ENCODE data around the gene HYAL2.
A peak's percentile ranks its signal among the peaks of the same experiment; 100 is the strongest.

HYAL2 gene

DNA sequence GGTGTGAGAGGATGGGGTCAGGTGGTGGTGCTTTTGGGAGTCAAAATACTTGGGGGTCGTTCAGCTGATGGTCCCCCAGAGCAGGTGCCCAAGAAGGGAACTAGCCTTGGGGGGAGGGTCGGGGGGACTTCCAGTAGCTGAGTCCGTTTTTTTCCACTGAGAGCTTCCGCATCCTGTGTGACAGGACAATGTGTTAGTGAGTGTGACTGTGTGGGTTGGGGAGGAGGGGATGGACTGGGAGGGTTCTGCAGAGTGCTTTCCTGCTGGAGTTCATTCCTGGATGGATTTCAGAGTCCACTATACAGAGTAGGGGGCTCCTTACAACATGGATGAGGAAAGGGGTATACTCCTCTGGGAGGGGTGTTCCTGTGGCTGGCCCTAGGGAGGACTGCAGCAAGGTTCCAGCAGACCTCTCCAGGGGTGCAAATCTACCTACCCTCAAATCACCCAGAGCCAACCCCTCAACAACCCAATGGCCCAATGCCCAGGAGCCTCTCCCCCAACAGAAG lies 601 bp upstream of the HYAL2 start:
- Histone ChIP-seq H3K9ac (ENCODE audit: low read depth, low read length) (no peak overlapping the region), H3K27ac (ENCODE audit: low read length) (no peak overlapping the region), H3K4me2 (ENCODE audit: insufficient read depth, low read length) (no peak overlapping the region)

DNA sequence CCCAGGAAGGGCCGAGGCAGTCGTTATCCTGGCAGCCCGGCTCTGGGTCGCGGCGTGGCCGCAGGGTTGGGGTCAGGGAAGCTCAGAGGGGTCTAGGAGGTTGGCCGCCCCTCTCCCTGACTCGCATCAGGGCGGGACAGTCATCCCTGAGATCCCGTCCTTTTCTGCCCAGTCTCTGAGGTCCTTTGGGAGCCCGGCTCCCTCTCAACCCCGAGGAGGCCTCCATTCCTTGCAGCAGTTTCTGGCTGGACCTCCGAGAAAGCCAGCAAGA lies 495 bp downstream of the HYAL2 start:
- H3K27ac ChIP-seq (ENCODE audit: low read length): peak overlapping the region; percentile 100
- peaks cover 56% of the 10 kb centered on the region for H3K4me1 ChIP-seq (ENCODE audit: insufficient read depth, low read length)
- peaks cover 20% of the 10 kb centered on the region; the same call in 1 of the 2 replicates for H4K20me1 ChIP-seq (ENCODE audit: insufficient read depth, low read length)
- no peak for TF ChIP-seq EZH2 (IDR thresholded peaks at IDR 0.05; ENCODE audit: borderline replicate concordance, low read depth, low read length, severe bottlenecking)
- TF ChIP-seq, protein P1, sequence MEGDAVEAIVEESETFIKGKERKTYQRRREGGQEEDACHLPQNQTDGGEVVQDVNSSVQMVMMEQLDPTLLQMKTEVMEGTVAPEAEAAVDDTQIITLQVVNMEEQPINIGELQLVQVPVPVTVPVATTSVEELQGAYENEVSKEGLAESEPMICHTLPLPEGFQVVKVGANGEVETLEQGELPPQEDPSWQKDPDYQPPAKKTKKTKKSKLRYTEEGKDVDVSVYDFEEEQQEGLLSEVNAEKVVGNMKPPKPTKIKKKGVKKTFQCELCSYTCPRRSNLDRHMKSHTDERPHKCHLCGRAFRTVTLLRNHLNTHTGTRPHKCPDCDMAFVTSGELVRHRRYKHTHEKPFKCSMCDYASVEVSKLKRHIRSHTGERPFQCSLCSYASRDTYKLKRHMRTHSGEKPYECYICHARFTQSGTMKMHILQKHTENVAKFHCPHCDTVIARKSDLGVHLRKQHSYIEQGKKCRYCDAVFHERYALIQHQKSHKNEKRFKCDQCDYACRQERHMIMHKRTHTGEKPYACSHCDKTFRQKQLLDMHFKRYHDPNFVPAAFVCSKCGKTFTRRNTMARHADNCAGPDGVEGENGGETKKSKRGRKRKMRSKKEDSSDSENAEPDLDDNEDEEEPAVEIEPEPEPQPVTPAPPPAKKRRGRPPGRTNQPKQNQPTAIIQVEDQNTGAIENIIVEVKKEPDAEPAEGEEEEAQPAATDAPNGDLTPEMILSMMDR (IDR thresholded peaks at IDR 0.05; ENCODE audit: borderline replicate concordance, extremely low read depth, low read length, poor library complexity, severe bottlenecking): no peak
- peak overlapping the region; percentile 100 for H2AFZ ChIP-seq (ENCODE audit: low read depth, low read length)
- H3K4me3 ChIP-seq (ENCODE audit: low read depth in 1 of 2, low read length in 2 of 2): peak overlapping the region in 1 of 2 experiments; percentile 74; a peak in 2 of 4 replicates
- peak overlapping the region; percentile 62 for H3K9ac ChIP-seq (ENCODE audit: low read depth, low read length)
- H3K4me2 ChIP-seq (ENCODE audit: insufficient read depth, low read length): peak overlapping the region; percentile 78
- peaks cover 37% of the 10 kb centered on the region for H3K79me2 ChIP-seq (ENCODE audit: insufficient read depth, low read length)
- no peak for ATAC-seq (ENCODE audit: insufficient read depth, low read depth)
- DNase-seq: no peak
- H3K9me3 ChIP-seq (ENCODE audit: insufficient read depth, low read length, severe bottlenecking): no peaks in the 10 kb centered on the region
- H3K36me3 ChIP-seq (ENCODE audit: insufficient read depth, low read length): peaks cover 56% of the 10 kb centered on the region
- no peaks in the 10 kb centered on the region for H3K27me3 ChIP-seq (ENCODE audit: insufficient read depth, low read length, poor library complexity)

More for the DNA sequence above, 601 bp upstream of the HYAL2 start:
- DNase-seq: no peak
- Histone ChIP-seq H3K79me2 (ENCODE audit: insufficient read depth, low read length) (peaks cover 47% of the 10 kb centered on the region), H3K36me3 (ENCODE audit: insufficient read depth, low read length) (peaks cover 47% of the 10 kb centered on the region), H3K9me3 (ENCODE audit: insufficient read depth, low read length, severe bottlenecking) (no peaks in the 10 kb centered on the region), H4K20me1 (ENCODE audit: insufficient read depth, low read length) (peaks cover 19% of the 10 kb centered on the region; the same call in 1 of the 2 replicates), H3K4me3 (ENCODE audit: low read depth in 1 of 2, low read length in 2 of 2) (no peak overlapping the region), H3K4me1 (ENCODE audit: insufficient read depth, low read length) (peaks cover 57% of the 10 kb centered on the region), H2AFZ (ENCODE audit: low read depth, low read length) (no peak overlapping the region), H3K27me3 (ENCODE audit: insufficient read depth, low read length, poor library complexity) (no peaks in the 10 kb centered on the region)
- TF ChIP-seq, protein P1 (IDR thresholded peaks at IDR 0.05; ENCODE audit: borderline replicate concordance, extremely low read depth, low read length, poor library complexity, severe bottlenecking): no peak
- TF ChIP-seq EZH2 (IDR thresholded peaks at IDR 0.05; ENCODE audit: borderline replicate concordance, low read depth, low read length, severe bottlenecking): no peak
- ATAC-seq (ENCODE audit: insufficient read depth, low read depth): no peak

DNA sequence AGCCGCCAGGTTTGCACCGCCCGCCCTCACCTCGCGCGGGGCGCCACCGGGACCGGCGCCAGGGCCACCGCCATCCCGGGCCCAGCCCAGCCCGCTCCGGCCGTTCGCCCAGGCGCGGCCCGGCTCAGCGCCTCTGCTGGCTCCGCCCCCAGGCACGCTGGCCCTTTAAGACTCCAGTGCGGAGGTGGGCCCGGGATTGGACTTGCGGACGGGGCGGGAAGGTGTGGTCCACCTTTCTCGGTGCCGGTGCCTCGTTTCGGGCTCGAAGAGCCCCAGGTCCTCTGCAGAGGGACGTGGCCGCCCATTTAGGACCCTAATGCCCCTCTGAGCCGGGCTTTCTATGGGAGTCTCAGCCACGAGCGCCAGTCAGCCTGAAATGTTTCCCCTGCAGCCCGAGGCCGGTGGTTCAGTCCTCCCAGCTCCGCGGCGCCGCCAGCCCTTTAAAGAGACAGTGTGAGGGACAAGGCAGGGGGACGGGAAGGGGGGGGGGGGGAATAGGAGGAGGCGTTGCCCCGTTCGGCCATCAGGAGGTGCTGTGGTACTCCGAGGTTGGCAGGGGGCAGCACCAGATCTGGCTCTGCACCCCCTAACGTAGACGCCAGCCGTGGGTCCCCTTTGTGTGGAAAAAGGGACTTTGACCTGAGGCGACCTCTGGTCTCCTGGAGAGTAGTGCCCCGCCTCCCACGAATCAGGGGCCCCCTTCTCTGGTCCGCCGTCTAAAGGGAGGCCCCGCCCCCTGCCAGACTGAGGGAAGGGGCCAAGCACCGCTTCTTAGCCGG lies 1.0 kb downstream of the HYAL2 start:
- peaks cover 57% of the 10 kb centered on the region for H3K36me3 ChIP-seq (ENCODE audit: insufficient read depth, low read length)
- peak overlapping the region; percentile 62 for H3K9ac ChIP-seq (ENCODE audit: low read depth, low read length)
- peak; percentile 89 for DNase-seq
- no peaks in the 10 kb centered on the region for H3K9me3 ChIP-seq (ENCODE audit: insufficient read depth, low read length, severe bottlenecking)
- H2AFZ ChIP-seq (ENCODE audit: low read depth, low read length): peak overlapping the region; percentile 100
- peak overlapping the region; percentile 44 to 74 for H3K4me3 ChIP-seq (ENCODE audit: low read depth in 1 of 2, low read length in 2 of 2)
- H3K27me3 ChIP-seq (ENCODE audit: insufficient read depth, low read length, poor library complexity): no peaks in the 10 kb centered on the region
- TF ChIP-seq EZH2 (IDR thresholded peaks at IDR 0.05; ENCODE audit: borderline replicate concordance, low read depth, low read length, severe bottlenecking): no peak
- TF ChIP-seq, protein P1 (IDR thresholded peaks at IDR 0.05; ENCODE audit: borderline replicate concordance, extremely low read depth, low read length, poor library complexity, severe bottlenecking): peak; percentile 61
- peaks cover 51% of the 10 kb centered on the region for H3K4me1 ChIP-seq (ENCODE audit: insufficient read depth, low read length)
- peak; percentile 85 for ATAC-seq (ENCODE audit: insufficient read depth, low read depth)
- H3K79me2 ChIP-seq (ENCODE audit: insufficient read depth, low read length): peaks cover 32% of the 10 kb centered on the region
- H3K27ac ChIP-seq (ENCODE audit: low read length): peak overlapping the region; percentile 100
- peaks cover 19% of the 10 kb centered on the region; the same call in 1 of the 2 replicates for H4K20me1 ChIP-seq (ENCODE audit: insufficient read depth, low read length)
- peak overlapping the region; percentile 78 for H3K4me2 ChIP-seq (ENCODE audit: insufficient read depth, low read length)
